ENCODE results near the gene PCDHGA5. TPM values are rescaled to one million over a fixed set of nuclear protein-coding genes. Genes with fewer than 3 reads are reported as not detected.
A peak's percentile ranks its signal among the peaks of the same experiment; 100 is the strongest.

PCDHGA5 gene
- total and polyA plus RNA-seq, 2 donors (not counting 1 experiment from before 2014, with no cell fraction given): 1.4 to 2.6 TPM

DNA sequence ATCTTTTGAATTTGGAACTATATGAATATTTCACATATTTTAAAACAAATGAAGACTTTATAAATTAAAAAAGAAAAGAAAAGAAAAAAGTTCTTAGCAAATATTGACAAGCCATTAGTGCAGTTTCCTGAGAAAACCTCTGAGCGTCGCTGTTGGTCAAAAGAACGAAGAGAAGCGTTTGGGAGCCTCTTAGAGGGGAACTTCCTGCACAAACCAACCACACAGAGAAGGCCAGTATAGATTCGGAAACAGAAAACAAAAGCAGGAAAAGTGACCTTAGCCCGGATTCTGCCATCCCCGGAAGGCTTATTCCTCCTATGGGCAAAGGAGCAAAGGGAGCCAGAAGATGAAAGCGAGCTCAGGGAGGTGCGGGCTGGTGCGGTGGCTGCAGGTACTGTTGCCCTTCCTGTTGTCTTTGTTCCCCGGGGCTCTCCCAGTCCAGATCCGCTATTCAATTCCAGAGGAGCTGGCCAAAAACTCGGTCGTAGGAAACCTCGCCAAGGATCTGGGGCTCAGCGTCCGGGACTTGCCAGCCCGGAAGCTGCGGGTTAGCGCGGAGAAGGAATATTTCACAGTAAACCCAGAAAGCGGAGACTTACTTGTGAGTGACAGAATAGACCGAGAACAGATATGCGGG lies 4.1 kb upstream of the PCDHGA5 start, which contains the start of gene PCDHGB2:
Gene PCDHGB2 (plus strand): TSS at position 205 of the 637 bp plus-strand sequence. CDS start 142 bp downstream, at position 347.
- no peaks in the 10 kb centered on the region for H4K20me1 ChIP-seq (ENCODE audit: control insufficient read depth, extremely low read depth, insufficient read depth, low read length)
- H2AFZ ChIP-seq (ENCODE audit: low read length): no peak within 1 kb of the TSS
- peaks cover 21% of the 10 kb centered on the region for H3K27me3 ChIP-seq (ENCODE audit: control insufficient read depth, insufficient read depth, low read length)
- no peak within 1 kb of the TSS for H3K27ac ChIP-seq (ENCODE audit: insufficient read depth, low read length)
- peak within 1 kb of the TSS; percentile 20 to 58 (median 40) for H3K4me3 ChIP-seq (replicated peaks in 1 of 4; ENCODE audit: control extremely low read depth in 1 of 4, insufficient read depth in 1 of 4, low read depth in 3 of 4, low read length in 4 of 4)
- no peaks in the 10 kb centered on the region for H3K36me3 ChIP-seq (ENCODE audit: control insufficient read depth, insufficient read depth, low read length)
- no peak within 1 kb of the TSS for H3K4me2 ChIP-seq (ENCODE audit: extremely low read depth, insufficient read depth, low read length)
- no peaks in the 10 kb centered on the region for H3K4me1 ChIP-seq (ENCODE audit: control insufficient read depth, extremely low read depth, insufficient read depth, low read length)
- DNase-seq (ENCODE audit: low read depth in 2 of 2): peak; percentile 43 to 65
- no peaks in the 10 kb centered on the region for H3K79me2 ChIP-seq (ENCODE audit: control insufficient read depth, insufficient read depth, low read length)
- peaks cover 3% of the 10 kb centered on the region for H3K9me3 ChIP-seq (ENCODE audit: control insufficient read depth, insufficient read depth, low read depth, low read length)
- H3K9ac ChIP-seq (ENCODE audit: insufficient read depth, low read length): no peak within 1 kb of the TSS
- TF ChIP-seq, protein P1, sequence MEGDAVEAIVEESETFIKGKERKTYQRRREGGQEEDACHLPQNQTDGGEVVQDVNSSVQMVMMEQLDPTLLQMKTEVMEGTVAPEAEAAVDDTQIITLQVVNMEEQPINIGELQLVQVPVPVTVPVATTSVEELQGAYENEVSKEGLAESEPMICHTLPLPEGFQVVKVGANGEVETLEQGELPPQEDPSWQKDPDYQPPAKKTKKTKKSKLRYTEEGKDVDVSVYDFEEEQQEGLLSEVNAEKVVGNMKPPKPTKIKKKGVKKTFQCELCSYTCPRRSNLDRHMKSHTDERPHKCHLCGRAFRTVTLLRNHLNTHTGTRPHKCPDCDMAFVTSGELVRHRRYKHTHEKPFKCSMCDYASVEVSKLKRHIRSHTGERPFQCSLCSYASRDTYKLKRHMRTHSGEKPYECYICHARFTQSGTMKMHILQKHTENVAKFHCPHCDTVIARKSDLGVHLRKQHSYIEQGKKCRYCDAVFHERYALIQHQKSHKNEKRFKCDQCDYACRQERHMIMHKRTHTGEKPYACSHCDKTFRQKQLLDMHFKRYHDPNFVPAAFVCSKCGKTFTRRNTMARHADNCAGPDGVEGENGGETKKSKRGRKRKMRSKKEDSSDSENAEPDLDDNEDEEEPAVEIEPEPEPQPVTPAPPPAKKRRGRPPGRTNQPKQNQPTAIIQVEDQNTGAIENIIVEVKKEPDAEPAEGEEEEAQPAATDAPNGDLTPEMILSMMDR (conservative IDR thresholded peaks at IDR 0.05 in 1 of 2, IDR thresholded peaks at IDR 0.05 in 1 of 2; ENCODE audit: low read depth in 1 of 2, low read length in 2 of 2): peak; percentile 48 to 61
- TF ChIP-seq EZH2 (IDR thresholded peaks at IDR 0.05; ENCODE audit: low read length, missing control alignments): no peak

DNA sequence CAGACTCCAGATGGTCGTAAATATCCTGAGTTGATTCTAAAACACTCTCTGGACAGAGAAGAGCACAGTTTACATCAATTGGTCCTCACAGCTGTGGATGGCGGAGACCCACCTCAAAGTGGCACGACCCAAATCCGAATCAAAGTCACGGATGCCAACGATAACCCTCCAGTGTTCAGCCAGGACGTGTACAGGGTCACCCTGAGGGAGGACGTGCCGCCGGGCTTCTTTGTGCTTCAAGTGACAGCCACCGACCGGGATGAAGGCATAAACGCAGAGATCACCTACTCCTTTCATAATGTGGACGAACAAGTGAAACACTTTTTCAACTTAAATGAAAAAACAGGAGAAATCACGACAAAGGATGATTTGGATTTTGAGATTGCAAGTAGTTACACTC lies 3.3 kb upstream of the PCDHGA5 start:
- Histone ChIP-seq H3K4me3 (replicated peaks in 1 of 4; ENCODE audit: control extremely low read depth in 1 of 4, insufficient read depth in 1 of 4, low read depth in 3 of 4, low read length in 4 of 4) (peak overlapping the region in 1 of 4 experiments; percentile 58), H4K20me1 (ENCODE audit: control insufficient read depth, extremely low read depth, insufficient read depth, low read length) (no peaks in the 10 kb centered on the region), H3K27me3 (ENCODE audit: control insufficient read depth, insufficient read depth, low read length) (peaks cover 29% of the 10 kb centered on the region), H3K9ac (ENCODE audit: insufficient read depth, low read length) (no peak overlapping the region), H3K9me3 (ENCODE audit: control insufficient read depth, insufficient read depth, low read depth, low read length) (peaks cover 5% of the 10 kb centered on the region), H3K36me3 (ENCODE audit: control insufficient read depth, insufficient read depth, low read length) (no peaks in the 10 kb centered on the region), H3K79me2 (ENCODE audit: control insufficient read depth, insufficient read depth, low read length) (no peaks in the 10 kb centered on the region), H3K4me1 (ENCODE audit: control insufficient read depth, extremely low read depth, insufficient read depth, low read length) (no peaks in the 10 kb centered on the region), H3K27ac (ENCODE audit: insufficient read depth, low read length) (no peak overlapping the region), H2AFZ (ENCODE audit: low read length) (no peak overlapping the region), H3K4me2 (ENCODE audit: extremely low read depth, insufficient read depth, low read length) (no peak overlapping the region)
- TF ChIP-seq EZH2 (IDR thresholded peaks at IDR 0.05; ENCODE audit: low read length, missing control alignments): no peak
- TF ChIP-seq, protein P1 (conservative IDR thresholded peaks at IDR 0.05 in 1 of 2, IDR thresholded peaks at IDR 0.05 in 1 of 2; ENCODE audit: low read depth in 1 of 2, low read length in 2 of 2): no peak
- DNase-seq (ENCODE audit: low read depth in 2 of 2): no peak

DNA sequence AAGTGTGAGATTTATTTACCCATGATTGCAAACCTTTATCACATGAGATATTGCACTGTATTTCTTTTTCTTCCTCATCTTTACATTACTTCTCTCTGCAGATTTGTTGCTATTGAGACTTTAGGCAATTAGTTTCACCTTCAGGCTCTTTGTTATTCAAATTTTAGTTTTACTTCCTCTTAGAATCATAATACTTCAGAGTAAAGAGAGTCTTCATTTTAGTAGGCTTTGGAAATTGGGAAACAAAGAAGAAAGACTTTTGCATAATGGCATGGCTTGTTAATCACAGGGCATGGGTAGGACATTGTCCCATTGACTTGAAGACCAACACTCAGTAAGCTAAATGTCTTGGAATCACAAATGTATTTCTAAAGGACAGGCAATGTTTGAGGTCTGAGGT lies 1.2 kb upstream of the PCDHGA5 start:
- Histone ChIP-seq H3K27ac (ENCODE audit: insufficient read depth, low read length) (no peak overlapping the region), H3K4me3 (replicated peaks in 1 of 4; ENCODE audit: control extremely low read depth in 1 of 4, insufficient read depth in 1 of 4, low read depth in 3 of 4, low read length in 4 of 4) (no peak overlapping the region), H3K9me3 (ENCODE audit: control insufficient read depth, insufficient read depth, low read depth, low read length) (peaks cover 5% of the 10 kb centered on the region), H3K36me3 (ENCODE audit: control insufficient read depth, insufficient read depth, low read length) (no peaks in the 10 kb centered on the region), H4K20me1 (ENCODE audit: control insufficient read depth, extremely low read depth, insufficient read depth, low read length) (no peaks in the 10 kb centered on the region), H3K4me1 (ENCODE audit: control insufficient read depth, extremely low read depth, insufficient read depth, low read length) (no peaks in the 10 kb centered on the region), H2AFZ (ENCODE audit: low read length) (no peak overlapping the region), H3K79me2 (ENCODE audit: control insufficient read depth, insufficient read depth, low read length) (no peaks in the 10 kb centered on the region), H3K4me2 (ENCODE audit: extremely low read depth, insufficient read depth, low read length) (no peak overlapping the region), H3K9ac (ENCODE audit: insufficient read depth, low read length) (no peak overlapping the region), H3K27me3 (ENCODE audit: control insufficient read depth, insufficient read depth, low read length) (peaks cover 32% of the 10 kb centered on the region)
- no peak for TF ChIP-seq EZH2 (IDR thresholded peaks at IDR 0.05; ENCODE audit: low read length, missing control alignments)
- TF ChIP-seq, protein P1 (conservative IDR thresholded peaks at IDR 0.05 in 1 of 2, IDR thresholded peaks at IDR 0.05 in 1 of 2; ENCODE audit: low read depth in 1 of 2, low read length in 2 of 2): no peak
- DNase-seq (ENCODE audit: low read depth in 2 of 2): no peak
